A549 (cell line): ENCODE results near the gene PXDN. TPM values are rescaled to one million over a fixed set of nuclear protein-coding genes. Genes with fewer than 3 reads are reported as not detected.

Source experiments
- ATAC-seq, 2 experiments: fragments of 200-7000 bp in 1 of 2; fragments of >200 bp in 1 of 2; cut with Nextera tagmentation in 1 of 2; cut with Tn5 transposase in 1 of 2; 3 replicates each; pipeline versions ENCODE4 v1.8.0 to v1.9.1; 2018 to 2020; ENCODE audit warnings: mild to moderate bottlenecking in 1 of 2, moderate library complexity in 1 of 2
- CTCF ChIA-PET: fragments of 300-600 bp; sonication (Branson Sonifier 250); formaldehyde crosslinking; extraction: SDS; loops from one replicate; lab custom pipeline; 2021; ENCODE audit warnings: antibody characterized with exemption, inconsistent platforms; lab: Yijun Ruan, JAX
- POLR2A ChIA-PET: fragments of 350-600 bp; formaldehyde crosslinking; extraction: SDS; loops from one replicate; lab custom pipeline; 2021; ENCODE audit warnings: antibody characterized with exemption, inconsistent platforms; lab: Yijun Ruan, JAX
- DNase-seq, 2 experiments: peaks; one replicate each; pipeline versions ENCODE4 v3.0.0 to v3.0.0-alpha.2; 2011 to 2016; ENCODE audit warnings: low read depth in 1 of 2, low spot score in 1 of 2
- FAIRE-seq: peaks from 2 replicates; lab custom pipeline; 2011; peaks lifted over from hg19 to GRCh38; lab: Jason Lieb, UNC
- H3K27ac ChIP-seq, 2 experiments: fragments of >200 bp; sonication (Bioruptor Twin); formaldehyde crosslinking; 3 replicates each; pipeline ENCODE4 v1.5.1; 2016 to 2017
- H3K4me1 ChIP-seq: fragments of >200 bp; sonication (Bioruptor Twin); formaldehyde crosslinking; 3 replicates; pipeline ENCODE4 v1.6.1; 2016
- H3K4me2 ChIP-seq: fragments of >200 bp; sonication (Bioruptor Twin); formaldehyde crosslinking; 3 replicates; pipeline ENCODE4 v1.6.1; 2016
- H3K4me3 ChIP-seq: fragments of >200 bp; sonication (Bioruptor Twin); formaldehyde crosslinking; 3 replicates; pipeline ENCODE4 v1.5.1; 2016
- H3K9me3 ChIP-seq: fragments of >200 bp; sonication (Bioruptor Twin); formaldehyde crosslinking; 3 replicates; pipeline ENCODE4 v1.6.1; 2016
- BCL3 ChIP-seq: fragments of >200 bp; sonication (Bioruptor Twin); formaldehyde crosslinking; IDR thresholded peaks from 3 replicates; pipeline ENCODE4 v1.6.1; 2016
- BHLHE40 ChIP-seq: IDR thresholded peaks from 2 replicates; pipeline ENCODE4 v1.6.1; 2012; ENCODE audit warnings: low read depth, low read length, inconsistent platforms
- CEBPB ChIP-seq, 2 experiments: fragments of >200 bp in 1 of 2; sonication (Bioruptor Twin) in 1 of 2; formaldehyde crosslinking in 1 of 2; IDR thresholded peaks; 2 replicates each; pipeline ENCODE4 v1.6.1; 2012 to 2016
- CHD4 ChIP-seq: fragments of 200-600 bp; sonication (generic); IDR thresholded peaks from 2 replicates; pipeline ENCODE4 v1.6.1; 2016; ENCODE audit warnings: antibody characterized with exemption, mild to moderate bottlenecking, borderline replicate concordance
- CTCF ChIP-seq: fragments of >200 bp; sonication (Bioruptor Twin); formaldehyde crosslinking; IDR thresholded peaks from 3 replicates; pipeline ENCODE4 v1.5.1; 2016
- E2F6 ChIP-seq: IDR thresholded peaks from 2 replicates; pipeline ENCODE4 v1.6.1; 2012; ENCODE audit warnings: low read depth, borderline replicate concordance
- EHMT2 ChIP-seq: fragments of 200-600 bp; sonication (generic); IDR thresholded peaks from 2 replicates; pipeline ENCODE4 v1.6.1; 2016; ENCODE audit warnings: antibody characterized with exemption, low read depth, mild to moderate bottlenecking, moderate library complexity
- ELK1 ChIP-seq: fragments of 150-350 bp; IDR thresholded peaks from 2 replicates; pipeline ENCODE4 v1.6.1; 2014; ENCODE audit warnings: low read depth, mild to moderate bottlenecking, low read length
- ESRRA ChIP-seq: fragments of 150-350 bp; IDR thresholded peaks from 2 replicates; pipeline ENCODE4 v1.6.1; 2014; ENCODE audit warnings: mild to moderate bottlenecking, low read length, borderline replicate concordance
- FOXS1 ChIP-seq: fragments of 250-450 bp; sonication (Bioruptor Pico); IDR thresholded peaks from 2 replicates; pipeline ENCODE4 v1.5.0; 2020; ENCODE audit warnings: mild to moderate bottlenecking, moderate library complexity
- GATA3 ChIP-seq: IDR thresholded peaks from 2 replicates; pipeline ENCODE4 v1.6.1; 2012; ENCODE audit warnings: borderline replicate concordance
- JUN ChIP-seq, 2 experiments: fragments of >200 bp; sonication (Bioruptor Twin); formaldehyde crosslinking; IDR thresholded peaks; 2 replicates in 1 of 2; 3 replicates in 1 of 2; pipeline ENCODE4 v1.6.1; 2016 to 2017
- KDM5A ChIP-seq: fragments of 200-600 bp; sonication (generic); IDR thresholded peaks from 2 replicates; pipeline ENCODE4 v1.6.1; 2016; ENCODE audit warnings: antibody characterized with exemption, mild to moderate bottlenecking
- MAZ ChIP-seq: fragments of 150-350 bp; IDR thresholded peaks from 2 replicates; pipeline ENCODE4 v1.6.1; 2014; ENCODE audit warnings: antibody characterized with exemption, low read depth, low read length, borderline replicate concordance
- MYC ChIP-seq: IDR thresholded peaks from 2 replicates; pipeline ENCODE4 v1.6.1; 2012; ENCODE audit warnings: mild to moderate bottlenecking, inconsistent platforms, low read length, improper control_type of control experiment, borderline replicate concordance
- NFE2L2 ChIP-seq: fragments of 150-350 bp; conservative IDR thresholded peaks from 2 replicates; pipeline ENCODE4 v1.6.1; 2014; ENCODE audit warnings: low read length
- POLR2A ChIP-seq: IDR thresholded peaks from 2 replicates; pipeline ENCODE4 v1.6.1; 2012; ENCODE audit warnings: mild to moderate bottlenecking, low read length
- POLR2AphosphoS2 ChIP-seq: conservative IDR thresholded peaks from 2 replicates; pipeline ENCODE4 v1.6.1; 2012; ENCODE audit warnings: low read length, improper control_type of control experiment, inconsistent platforms
- RAD21 ChIP-seq, 2 experiments: fragments of >200 bp in 1 of 2; sonication (Bioruptor Twin) in 1 of 2; formaldehyde crosslinking in 1 of 2; IDR thresholded peaks in 1 of 2; conservative IDR thresholded peaks in 1 of 2; 2 replicates in 1 of 2; 3 replicates in 1 of 2; pipeline ENCODE4 v1.6.1; 2012 to 2018; ENCODE audit warnings: inconsistent platforms in 1 of 2
- REST ChIP-seq: fragments of 200-600 bp; sonication (generic); IDR thresholded peaks from 2 replicates; pipeline ENCODE4 v1.6.1; 2016; ENCODE audit warnings: antibody characterized with exemption, mild to moderate bottlenecking, moderate library complexity
- RFX5 ChIP-seq: fragments of 450-650 bp; IDR thresholded peaks from 2 replicates; pipeline ENCODE4 v1.7.1; 2014; ENCODE audit warnings: antibody characterized with exemption, mild to moderate bottlenecking, moderate library complexity
- SMC3 ChIP-seq: fragments of >200 bp; sonication (Bioruptor Twin); formaldehyde crosslinking; IDR thresholded peaks from 3 replicates; pipeline ENCODE4 v1.6.1; 2018; ENCODE audit warnings: inconsistent platforms
- ZSCAN20 ChIP-seq: fragments of 250-450 bp; sonication (Bioruptor Pico); IDR thresholded peaks from 2 replicates; pipeline ENCODE4 v1.8.0; 2022; ENCODE audit warnings: mild to moderate bottlenecking, moderate library complexity
- WGBS: methylation state at CpG from one replicate; pipeline ENCODE4 v1.1.6; 2017; ENCODE audit errors: missing lambda C conversion rate; 5-methylcytosine and 5-hydroxymethylcytosine counted together
- polyA plus RNA-seq, 4 experiments: library from polyadenylated mRNA; depleted of rRNA in 3 of 4; stranded (reverse); fragments of >200 nt; fragmentation: RNase III in 1 of 4; extraction: RNeasy Plus Mini Kit Qiagen cat#74134 plus additional on column Dnase treatment in 1 of 4; gene quantifications; 2 replicates in 3 of 4; 3 replicates in 1 of 4; pipeline ENCODE4 v1.2.3, GENCODE V29; 2011 to 2017

PXDN gene
- polyA plus RNA-seq, 2 of the 4 experiments (the other 2 are of a cell fraction): 3.7 to 7.3 TPM

GRCh38 chr2:1593371-1594122, 150.8 kb downstream of the PXDN start:
- Histone ChIP-seq H3K4me3 (no peak overlapping the region), H3K27ac (no peak overlapping the region), H3K9me3 (peaks cover 5% of the 10 kb centered on the region; the same call in 2 of the 3 replicates), H3K4me1 (no peaks in the 10 kb centered on the region), H3K4me2 (no peak overlapping the region)
- POLR2A ChIA-PET: interaction anchor here (0.6 kb wide), 1 partner anchor 219 kb away, joined by 3 read pairs; no protein-coding TSS in a partner anchor
- TF ChIP-seq NFE2L2 (no peak), KDM5A (no peak), EHMT2 (no peak), CHD4 (no peak), BCL3 (no peak), POLR2AphosphoS2 (no peak), RFX5 (no peak), REST (no peak), MAZ (no peak), ESRRA (no peak), JUN (IDR thresholded peaks at IDR 0.05) (no peak), POLR2A (no peak), BHLHE40 (no peak), MYC (no peak)
- CTCF ChIA-PET: interaction anchor here (1.1 to 3.1 kb wide), 7 partner anchors 43 to 224 kb away, joined by 3 to 18 read pairs (median 3); no protein-coding TSS in a partner anchor
- peak; percentile 15 to 28 for DNase-seq
- peak; percentile 43 to 55; a peak in 3 of 6 replicates for ATAC-seq
- WGBS: 43% methylated on average over 13 of the region's 15 CpGs
- FAIRE-seq: no peak

GRCh38 chr2:1591978-1592907, 152.1 kb downstream of the PXDN start:
- 50% methylated on average over 21 of the region's 28 CpGs for WGBS
- FAIRE-seq: no peak
- H3K27ac ChIP-seq: no peak overlapping the region

More at GRCh38 chr2:1591978-1592907, 152.1 kb downstream of the PXDN start:
- ChIA-PET CTCF (interaction anchor here (0.6 to 3.1 kb wide), 15 partner anchors 10 to 225 kb away, joined by 3 to 18 read pairs (median 4); no protein-coding TSS in a partner anchor), POLR2A (no interaction called here)
- Histone ChIP-seq H3K9me3 (peaks cover 5% of the 10 kb centered on the region; the same call in 2 of the 3 replicates), H3K4me2 (no peak overlapping the region), H3K4me1 (no peaks in the 10 kb centered on the region), H3K4me3 (no peak overlapping the region)
- peak; percentile 36 to 56 for DNase-seq
- TF ChIP-seq BCL3 (no peak), CTCF (0 out of 3 replicates have a peak, but pooled peaks have one; percentile 10), ELK1 (no peak), RAD21 (conservative IDR thresholded peaks at IDR 0.05 in 1 of 2, IDR thresholded peaks at IDR 0.05 in 1 of 2) (peak; percentile 48 to 61; a peak in 4 of 5 replicates), SMC3 (0 out of 3 replicates have a peak, but pooled peaks have one; percentile 34), ZSCAN20 (CRISPR knock-in tag) (no peak), GATA3 (no peak), CEBPB (IDR thresholded peaks at IDR 0.05) (no peak), E2F6 (no peak), JUN (IDR thresholded peaks at IDR 0.05) (no peak), MYC (no peak), FOXS1 (no peak)
- ATAC-seq: peak; percentile 4 to 76; a peak in 3 of 6 replicates
